Measurements from ENCODE around the gene AHDC1.
A peak's percentile ranks its signal among the peaks of the same experiment; 100 is the strongest.

The AHDC1 gene

DNA sequence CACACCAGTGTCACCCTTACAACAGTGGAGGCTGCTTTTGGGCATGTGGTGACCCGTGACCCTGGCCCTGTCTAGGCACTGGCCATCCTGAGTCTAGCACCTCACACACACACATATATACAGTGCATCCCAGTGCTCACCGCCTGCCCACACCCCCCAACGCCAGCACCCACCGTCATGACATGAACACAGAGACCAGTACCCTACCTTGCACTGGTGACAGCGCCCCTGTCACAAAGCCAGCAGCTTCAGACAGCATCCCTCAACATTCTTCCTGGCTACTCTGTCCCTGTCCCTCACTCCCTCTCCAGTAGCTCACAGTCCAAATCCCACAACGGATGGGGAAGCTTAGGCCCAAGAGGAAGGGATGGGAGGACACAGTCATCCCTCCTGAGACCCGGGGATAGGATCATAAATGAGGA lies 27.1 kb downstream of the AHDC1 start:
- no peak for DNase-seq

DNA sequence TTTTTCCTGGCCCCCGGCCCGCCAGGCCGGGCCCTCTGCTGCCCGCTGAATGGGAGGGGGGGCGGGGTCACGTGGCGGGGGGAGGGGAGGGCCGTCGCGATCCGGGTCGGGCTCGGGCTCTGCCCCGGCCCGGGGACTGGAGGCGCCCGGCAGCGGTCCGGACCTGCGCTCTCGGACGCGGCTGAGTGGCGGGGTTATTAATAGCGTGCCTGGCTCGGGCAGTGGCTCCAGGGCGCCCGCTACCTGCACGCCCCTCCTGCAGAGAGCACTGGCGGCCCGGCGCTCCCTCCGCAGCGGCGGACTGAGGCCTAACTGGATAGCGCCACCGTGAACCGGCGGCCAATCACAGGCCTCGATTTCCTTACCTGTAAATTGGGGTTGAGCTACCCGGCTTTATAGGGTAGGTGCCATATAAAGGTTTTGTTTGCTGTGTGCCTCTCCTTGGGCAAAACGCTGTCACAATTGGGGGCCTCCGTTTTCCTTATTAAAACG lies 28.1 kb downstream of the AHDC1 start:
- peak; percentile 85 for DNase-seq

DNA sequence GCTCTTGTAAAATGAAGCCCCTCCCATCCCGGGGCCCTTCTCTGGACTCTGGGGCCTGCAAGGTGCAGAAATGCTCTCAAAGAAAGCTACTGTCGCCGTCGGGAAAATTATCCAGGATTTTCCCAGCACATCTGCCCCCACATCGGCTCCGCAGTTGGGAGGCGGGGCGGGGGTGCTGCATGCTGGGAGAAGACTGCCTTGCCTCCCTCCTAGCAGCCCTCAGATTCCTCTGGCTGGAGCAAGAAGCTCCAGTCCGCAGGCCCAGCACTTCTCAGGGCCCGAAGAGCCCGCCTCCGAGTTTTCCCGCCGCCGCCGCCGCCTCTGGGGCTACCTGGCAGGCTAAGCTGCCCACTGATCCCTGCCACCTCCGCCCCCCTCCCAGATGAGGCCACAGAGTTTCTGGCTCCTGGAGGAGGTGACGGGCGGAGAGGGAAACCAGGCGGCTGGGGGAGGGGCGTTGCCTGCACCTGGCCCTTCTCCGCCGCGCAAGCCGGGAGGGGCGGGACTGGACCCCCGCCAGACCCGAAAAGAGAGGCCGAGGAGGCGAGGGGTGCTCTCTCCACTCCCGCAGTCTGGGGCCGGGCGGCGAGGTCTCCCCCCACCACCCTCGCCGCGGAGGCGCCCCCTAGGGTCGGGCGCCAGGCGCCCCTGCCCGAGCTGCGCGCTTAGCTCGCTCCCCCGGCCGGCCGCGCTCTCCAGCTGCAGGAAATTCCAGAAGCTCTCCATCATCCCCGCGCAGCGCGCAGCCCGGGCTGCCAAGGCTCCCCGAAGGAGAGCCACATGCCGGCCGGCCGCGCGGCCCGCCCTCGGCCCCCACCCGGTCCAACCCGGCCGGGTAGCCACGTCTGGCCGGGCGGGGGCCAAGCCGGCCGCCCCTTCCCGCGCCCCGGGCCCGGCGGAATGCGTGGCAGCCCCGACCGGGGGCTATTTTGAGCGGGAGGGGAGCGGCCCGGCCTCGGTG lies 28.8 kb downstream of the AHDC1 start:
- peak; percentile 91 for DNase-seq

DNA sequence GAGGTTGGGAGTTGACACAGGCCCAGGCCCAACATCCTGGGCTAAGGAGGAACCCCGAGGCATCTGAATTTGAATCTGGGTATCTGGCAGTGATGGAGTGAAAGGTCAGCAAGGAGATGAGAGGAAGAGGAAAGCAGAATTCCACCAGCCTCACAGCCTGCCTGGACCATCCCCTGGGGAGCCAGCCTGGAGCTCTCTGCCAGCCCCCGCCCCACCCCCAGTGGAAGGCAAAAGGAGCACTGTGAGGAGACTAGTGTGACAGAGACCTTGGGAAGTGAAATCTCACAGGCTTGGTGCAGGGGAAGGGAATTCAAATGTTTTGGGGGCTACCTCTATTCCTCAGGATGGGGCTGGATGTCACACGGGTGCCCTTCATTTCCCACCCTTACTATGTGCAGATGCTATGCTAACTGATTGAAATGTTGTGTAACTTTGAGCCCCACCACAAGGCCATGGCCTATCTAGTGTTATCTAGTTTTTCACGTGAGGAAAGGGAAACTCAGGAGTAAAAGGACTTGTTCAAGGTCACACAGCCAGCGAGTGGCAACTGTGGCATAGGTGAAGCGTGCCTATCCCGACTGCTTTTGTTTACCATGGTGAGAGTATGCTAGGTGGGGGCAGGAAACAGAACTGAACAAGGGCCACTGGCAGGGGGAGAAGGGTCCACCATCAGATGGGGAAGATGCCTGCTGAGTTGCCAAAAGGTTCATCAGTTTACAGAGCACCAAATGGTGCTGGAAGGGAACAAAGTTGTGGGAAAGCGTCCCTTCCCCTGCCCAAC lies 29.8 kb downstream of the AHDC1 start:
- DNase-seq, result no peak

DNA sequence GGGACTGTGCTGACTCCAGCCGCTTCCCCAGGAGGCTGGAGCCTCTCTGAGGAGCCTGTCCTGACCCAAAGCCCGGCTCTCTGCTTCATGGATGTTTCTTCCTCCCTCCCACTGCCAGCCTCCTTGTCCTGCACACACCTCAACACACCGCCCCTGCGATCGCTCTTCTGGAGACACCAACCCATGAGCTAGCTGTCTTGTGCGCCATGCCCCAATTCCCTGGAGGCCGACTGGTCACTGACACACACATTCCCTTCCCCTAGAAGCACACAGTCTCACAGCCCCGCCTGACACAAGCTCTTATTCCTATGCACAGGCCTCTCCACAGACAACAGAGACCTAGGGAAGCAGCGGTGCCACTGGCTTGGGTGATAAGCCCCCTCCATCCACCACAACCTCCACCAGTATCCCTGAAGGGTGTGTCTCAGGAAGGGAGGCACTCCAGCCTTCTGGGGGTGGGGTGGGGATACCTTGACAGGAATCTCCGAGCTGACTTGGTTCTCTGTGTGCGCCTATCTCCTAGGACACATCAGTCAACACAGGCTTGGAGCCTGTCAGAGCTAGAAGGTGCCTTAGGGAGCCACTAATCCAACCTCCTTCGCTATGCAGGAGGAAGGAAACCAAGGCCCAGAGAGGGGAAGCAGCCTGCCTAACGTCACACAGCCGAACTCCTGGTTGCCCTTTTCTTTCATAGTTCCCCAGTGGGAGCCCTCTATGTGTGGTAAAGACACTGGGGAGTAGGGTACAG lies 31.1 kb downstream of the AHDC1 start:
- DNase-seq, result peak; percentile 46

DNA sequence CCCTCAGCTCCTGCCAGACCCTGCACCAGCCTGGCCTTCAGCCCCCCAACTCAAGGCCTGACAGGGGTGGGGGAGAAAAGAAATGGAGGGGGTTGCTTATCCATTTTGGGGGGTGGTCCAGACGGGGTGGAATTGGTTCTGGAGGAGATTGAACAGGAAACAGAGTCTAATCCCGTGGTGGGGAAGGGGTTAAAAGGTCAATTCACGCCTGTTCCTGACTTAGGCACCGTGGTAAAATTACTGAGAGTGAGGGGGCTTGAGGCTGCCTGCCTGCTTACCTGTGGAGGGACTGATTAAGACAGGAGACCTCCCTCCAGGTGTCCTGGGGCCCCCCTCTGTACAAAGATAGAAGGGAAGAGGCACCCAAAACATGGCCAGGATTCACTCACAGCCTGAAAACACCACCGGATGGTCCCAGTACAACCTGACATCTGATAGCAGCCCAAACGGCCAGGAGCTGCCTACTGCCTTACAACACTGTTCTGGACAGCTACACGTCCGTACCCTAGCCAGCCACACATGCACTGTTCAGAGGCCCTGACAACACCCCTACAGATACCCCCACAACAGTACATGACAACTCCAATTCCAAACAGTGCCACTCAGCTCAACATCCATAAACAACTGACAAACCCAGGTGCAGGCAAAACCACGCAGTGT lies 31.8 kb downstream of the AHDC1 start:
- peak; percentile 43 for DNase-seq

DNA sequence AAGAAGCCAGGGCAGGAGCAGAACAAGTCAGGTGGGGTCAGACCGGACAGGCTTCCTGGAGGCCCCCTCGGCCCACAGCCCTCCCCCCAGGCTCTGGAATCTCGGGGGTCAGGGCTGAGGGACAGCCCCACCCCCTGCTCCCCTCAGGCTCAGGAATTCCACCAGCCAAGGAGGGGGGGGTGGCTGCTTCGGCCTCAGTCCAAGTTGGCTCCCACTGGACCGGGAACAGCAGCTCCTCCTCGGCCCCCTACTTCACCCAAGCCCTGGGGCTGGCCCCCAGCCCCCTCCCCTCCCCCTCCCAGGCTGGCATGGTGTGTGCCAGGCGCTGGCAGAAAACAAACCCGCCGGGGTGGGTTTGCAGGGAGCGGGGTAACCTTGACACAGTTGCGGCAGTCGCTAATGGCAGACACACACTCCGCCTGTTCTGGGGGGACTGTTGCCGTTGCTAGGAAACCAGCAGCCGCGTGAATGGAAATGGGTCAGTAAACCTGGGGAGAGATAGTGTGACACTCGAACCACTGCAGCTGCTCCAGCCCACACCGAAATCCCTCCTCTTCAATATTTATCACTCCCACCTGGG lies 32.4 kb downstream of the AHDC1 start:
- DNase-seq, result peak; percentile 79

DNA sequence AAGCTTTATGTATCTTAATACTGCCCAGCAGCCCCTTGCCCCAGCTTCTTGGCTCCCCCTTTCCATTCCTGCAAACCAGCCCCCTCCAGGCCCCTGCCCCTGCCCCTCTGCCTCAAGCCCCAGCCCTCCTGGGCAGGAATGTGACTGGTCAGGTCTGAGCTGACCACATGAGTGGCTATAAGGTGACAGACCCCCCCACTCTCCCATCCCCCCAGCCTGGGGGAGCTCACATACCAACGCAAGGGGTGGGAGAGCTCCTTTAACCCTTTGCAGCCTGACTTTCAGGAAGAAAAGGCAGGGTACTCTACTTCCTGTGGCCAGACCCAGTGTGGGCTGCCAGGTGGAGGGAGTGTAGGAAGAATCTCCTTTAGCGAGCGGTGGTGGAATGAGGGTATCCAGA lies 33.2 kb downstream of the AHDC1 start:
- peak; percentile 43 for DNase-seq

DNA sequence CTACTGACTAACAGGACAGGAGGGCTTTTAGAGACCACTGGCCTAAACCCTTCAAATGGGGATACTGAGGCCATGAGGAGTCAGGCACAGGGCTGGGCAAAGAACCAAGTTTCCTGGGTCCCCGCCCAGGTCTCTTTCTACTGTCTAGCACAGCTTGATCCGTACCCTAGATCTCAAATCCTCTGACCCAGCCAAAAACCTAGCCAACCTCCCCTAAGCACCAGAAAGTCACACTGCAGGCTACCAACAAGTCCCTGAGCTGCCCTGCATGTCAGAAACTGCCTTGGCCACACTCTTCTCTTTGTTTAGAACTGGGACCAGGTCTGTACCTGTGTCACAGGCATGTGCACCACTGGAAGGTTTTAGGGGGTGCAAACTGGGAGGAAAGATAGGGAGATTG lies 33.6 kb downstream of the AHDC1 start:
- no peak for DNase-seq

DNA sequence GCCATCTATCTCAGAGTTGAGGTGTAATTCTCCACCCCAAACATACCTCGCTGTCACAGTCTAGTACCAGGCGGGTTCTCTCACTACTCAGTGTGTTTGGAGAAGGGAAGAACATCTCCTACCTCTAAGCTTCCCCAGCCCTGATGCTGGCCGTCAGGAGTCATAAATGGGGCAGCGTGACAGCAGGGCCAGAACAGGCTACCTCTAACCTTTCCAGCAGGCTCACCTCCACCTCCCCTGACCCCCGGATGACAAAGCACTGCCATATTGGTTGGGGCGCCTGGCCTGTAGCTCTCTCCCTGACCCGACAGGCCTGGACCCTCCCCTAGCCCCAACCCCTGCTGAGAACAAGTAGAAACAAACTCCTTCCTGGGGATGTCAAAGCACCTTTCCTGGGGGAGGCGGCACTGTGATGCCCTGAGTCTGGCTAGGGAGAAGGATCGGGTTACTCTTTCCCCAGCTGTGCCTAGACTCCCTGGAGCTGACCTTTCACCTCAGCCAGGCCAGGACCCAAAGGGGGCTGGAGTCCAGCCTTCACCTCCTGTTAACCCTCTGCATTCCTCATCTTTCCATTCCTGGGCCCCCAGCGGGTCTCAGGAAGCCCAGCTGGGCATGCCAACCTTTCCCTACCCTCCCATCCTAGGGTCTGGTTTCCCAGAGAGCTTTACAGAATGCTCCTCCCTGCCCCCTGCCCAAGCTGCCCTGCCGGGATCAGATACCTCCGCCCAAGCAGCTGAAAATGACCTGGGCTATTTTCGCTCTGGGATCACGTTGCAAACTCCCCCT lies 34.2 kb downstream of the AHDC1 start:
- peak; percentile 45 for DNase-seq

DNA sequence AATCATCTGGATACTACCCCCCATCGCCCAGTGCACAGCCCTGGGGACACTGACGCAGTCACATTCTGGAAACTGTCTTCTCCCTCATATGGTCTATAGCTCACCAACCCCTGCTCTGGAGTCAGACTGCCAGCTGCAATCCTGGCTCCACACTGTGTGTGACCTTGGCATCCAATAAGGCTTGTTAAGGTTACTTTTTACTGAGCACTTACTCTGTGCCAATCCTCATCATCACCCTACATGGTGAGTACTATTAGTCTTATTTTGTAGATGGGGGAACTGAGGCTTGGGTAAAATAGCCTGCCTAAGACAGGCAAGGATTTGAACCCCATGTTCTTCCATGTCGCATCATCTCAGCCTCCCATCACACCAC lies 34.9 kb downstream of the AHDC1 start:
- peak; percentile 55 for DNase-seq

DNA sequence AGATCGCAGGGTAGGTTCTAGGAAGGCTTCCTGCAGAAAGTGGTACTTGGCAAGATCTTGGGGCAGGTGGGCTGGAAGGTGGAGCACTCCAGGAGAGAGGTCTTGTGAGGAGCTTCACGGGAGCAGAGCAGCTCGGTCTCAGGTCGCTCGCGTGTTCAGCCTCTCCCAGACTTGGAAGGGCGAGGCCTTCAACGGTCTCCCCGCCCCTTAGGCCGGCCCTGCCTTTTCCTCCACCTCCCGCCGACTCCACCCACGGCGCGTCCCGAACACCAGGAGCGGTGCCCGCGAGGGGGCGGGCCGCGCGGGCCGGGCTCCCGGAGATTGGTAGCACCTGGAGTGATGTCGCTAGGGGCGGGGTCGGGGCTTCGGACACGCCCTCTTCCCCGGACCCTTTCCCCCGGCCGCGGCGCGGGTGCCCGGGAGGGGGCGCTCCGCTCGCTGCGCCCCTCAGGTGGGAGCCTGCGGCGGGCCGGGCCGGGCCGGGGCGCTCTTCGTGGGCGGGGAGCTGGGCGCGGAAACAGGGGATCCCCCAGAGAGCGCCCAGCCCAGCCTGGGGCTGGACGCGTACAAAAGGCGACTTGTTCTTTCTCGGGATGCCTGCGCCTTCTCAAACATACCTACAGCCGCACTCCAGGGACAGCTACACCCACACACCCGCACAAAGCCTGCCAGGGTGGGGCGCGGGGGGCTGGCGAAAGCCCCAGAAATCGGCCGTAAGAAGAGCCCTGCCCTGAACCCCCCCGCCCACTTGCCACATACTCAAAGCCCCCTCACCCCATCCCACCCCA lies 35.5 kb downstream of the AHDC1 start:
- peak; percentile 95 for DNase-seq

DNA sequence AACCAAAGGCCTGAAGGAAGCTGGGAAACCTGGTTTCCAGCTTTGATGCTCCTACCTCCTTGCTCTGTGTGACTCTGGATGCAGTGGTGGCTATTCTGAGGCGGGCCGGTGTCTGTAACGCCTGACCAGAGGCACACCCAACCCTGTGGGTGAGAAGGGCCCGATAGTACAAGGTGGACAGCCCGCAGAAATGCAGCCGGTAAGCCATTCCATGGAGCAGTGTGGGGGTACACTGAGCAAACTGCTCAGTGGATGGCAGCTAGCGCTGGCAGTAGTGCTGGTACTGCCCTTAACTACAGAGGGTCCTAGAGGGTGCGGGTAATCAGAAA lies 36.0 kb downstream of the AHDC1 start:
- no peak for DNase-seq

DNA sequence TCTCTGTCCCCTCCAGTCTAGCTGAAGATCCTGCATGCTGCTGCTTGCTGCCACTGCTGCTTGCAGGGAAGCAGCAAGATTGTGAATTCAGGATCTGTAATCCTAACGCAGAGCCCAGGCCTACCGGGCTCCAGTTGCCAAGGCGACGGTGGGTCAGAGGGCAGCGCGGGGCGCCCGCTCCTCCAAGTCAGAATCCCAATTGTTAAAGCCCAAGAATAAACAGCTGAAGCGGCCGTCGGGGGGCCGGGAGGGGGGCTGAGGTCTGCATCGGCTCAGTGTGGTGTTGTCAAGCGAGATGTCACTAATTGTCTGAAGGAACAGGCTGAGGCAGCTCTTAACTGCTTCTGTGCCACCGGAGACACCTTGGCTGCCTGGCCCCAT lies 36.8 kb downstream of the AHDC1 start:
- no peak for DNase-seq

DNA sequence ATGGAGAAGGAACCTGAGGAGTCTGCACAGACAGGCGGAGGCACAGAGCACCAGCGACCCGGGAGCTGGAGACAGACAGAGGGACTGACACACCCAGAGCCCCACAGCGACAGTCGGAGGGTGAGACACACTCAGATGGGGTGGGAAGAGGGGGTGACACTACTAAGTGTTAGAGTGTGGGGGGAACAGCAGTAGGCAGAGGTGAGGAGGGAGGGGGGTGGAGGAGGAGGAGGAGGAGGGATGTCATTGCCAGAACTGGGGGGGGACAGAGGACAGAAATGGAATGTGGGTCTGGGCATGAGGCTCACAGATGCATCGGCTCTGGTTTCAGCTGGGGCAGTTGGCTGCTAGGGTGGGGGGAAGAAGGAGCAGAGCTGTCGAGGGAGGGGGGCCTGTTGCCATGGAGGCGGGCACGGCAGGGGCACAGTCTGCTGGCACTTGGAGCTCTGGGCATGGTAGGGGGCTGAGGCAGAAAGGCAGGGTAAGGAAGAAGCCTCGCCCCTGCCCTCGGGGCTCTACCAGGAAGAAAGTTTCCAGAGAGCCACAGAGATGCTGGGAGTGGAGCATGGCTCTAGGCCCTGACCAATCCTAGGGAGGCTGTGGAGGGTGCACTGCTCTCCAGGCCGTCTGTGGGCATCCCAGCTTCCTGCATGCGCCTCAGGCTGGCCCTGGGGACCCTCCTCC lies 37.3 kb downstream of the AHDC1 start:
- DNase-seq, result peak; percentile 65

DNA sequence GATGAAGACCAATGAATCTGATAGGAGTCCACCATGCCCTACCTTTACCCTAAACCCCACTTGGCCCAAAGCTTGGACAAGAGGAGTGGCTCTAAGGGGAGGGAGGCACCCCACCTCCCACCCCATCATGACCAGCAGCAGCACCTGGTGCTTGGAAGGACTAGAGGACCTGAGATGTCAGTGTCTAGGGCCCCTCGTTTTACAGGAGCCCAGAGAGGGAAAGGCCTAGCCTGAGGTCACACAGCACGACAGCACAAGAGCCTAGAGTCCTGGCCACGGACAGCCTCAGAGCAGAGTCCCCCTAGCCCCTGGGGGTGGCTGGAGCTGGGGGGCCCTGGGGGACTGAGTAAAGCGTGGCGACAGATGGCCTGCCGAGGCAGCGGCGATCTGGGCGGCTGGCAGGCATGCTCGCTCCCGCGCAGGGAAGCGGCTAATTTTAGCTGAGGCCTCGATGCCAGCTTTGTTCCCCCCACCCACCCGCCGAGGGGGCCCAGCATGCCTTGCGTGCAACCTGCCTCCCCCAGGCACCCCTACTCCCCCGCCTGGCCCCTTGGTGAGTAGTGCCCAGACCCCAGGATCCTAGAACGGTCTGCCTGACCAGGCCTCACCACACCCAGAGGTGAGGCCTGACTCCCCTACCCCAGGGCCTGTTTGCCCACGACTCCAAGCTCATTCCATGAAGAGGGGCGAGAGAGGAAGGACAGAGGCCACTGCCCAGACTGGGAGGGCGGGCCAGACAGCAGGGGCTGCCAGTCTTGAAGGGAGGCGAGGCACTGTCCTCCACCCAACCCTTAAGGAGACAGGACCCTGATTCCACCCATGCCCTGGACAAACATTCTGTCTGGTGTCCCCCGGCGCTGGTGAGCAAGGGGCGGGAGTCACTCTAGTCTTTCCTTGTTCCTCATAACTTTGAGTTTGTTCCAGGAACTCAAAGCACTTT lies 39.0 kb downstream of the AHDC1 start:
- peak; percentile 78 for DNase-seq

DNA sequence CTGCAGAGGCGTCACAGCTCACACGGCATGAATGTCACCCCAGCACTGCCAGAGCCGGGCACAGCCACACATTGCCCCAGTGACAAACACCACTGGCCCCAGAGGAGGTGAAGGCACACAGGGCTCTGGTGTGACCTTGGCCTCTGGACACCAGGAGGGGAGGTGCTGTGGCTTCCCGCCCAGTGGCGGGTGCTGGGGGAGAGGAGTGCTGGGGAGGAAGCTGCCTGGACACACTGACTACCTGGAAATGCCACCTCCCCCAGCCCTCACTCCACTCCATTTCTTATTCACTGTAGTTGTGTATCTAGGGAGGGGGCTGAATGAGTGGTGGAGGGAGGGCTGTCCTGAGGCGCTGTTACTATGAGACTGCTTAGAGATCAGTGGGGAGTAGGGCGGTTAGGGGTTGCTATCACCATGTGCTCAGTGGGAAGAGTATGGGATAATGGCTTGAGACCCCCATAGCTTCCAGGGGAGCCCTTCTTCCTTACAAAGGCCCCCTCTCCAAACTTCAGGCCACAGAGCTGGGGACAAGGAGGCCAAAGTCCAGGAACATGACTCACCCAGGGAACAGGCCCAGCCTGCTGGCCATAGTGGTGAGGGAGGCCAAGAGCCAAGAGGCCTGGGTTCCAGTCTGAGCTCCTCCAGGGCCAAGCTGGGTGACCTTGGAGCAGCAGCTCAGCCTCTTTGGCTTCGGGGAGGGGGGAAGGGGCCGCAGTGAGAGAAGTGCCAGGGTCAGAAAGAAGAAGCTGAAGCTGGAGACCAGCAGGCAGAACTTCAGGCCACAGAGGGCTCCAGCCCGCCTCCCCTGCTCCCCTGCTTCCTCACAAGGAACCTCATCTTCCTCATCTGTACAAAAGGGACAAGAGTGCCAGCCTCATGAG lies 40.1 kb downstream of the AHDC1 start:
- peak; percentile 27 for DNase-seq

DNA sequence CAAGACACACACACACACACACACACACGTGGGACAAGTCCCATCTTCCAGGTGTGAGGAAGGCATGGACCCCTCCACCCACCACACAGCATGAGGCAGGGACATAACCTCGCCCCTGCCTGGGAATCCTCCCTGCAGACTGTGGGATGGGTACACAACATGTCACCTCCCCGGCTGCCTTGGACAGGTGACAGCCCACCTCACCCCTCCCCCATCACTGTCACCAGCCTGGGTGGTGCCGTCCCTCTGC lies 40.7 kb downstream of the AHDC1 start:
- peak; percentile 34 for DNase-seq

All from femur (tissue), 1 donor.